ENCODE measurements around the gene LMBR1.
"Not testable (repeated sequence)": the region's sequence is repeated elsewhere in the genome, so short reads cannot be mapped to it uniquely, and the experiment has no call there.

The LMBR1 gene

GRCh38 chr7:156650042-156650441, 242.9 kb downstream of the LMBR1 start:
- ATAC-seq = no peak
- Mint-ChIP-seq H3K27me3 (peaks cover 28% of the 10 kb centered on the region), H3K9me3 (no peaks in the 10 kb centered on the region), H3K4me1 (peaks cover 3% of the 10 kb centered on the region), H3K36me3 (peaks cover 4% of the 10 kb centered on the region), H3K27ac (no peak overlapping the region), H3K4me3 (no peak overlapping the region)

GRCh38 chr7:156647330-156647729, 245.7 kb downstream of the LMBR1 start:
- peaks cover 18% of the 10 kb centered on the region for H3K27me3 Mint-ChIP-seq

GRCh38 chr7:156642306-156643045, 250.5 kb downstream of the LMBR1 start:
- no peak for ATAC-seq
- Mint-ChIP-seq H3K9me3 (peaks cover 2% of the 10 kb centered on the region), H3K27ac (no peak overlapping the region), H3K4me1 (peaks cover 15% of the 10 kb centered on the region), H3K27me3 (no peaks in the 10 kb centered on the region), H3K36me3 (peaks cover 7% of the 10 kb centered on the region), H3K4me3 (no peak overlapping the region)

More at GRCh38 chr7:156647330-156647729, 245.7 kb downstream of the LMBR1 start:
- not testable (repeated sequence) for ATAC-seq, H3K27ac Mint-ChIP-seq, H3K36me3 Mint-ChIP-seq, H3K4me3 Mint-ChIP-seq, H3K4me1 Mint-ChIP-seq, H3K9me3 Mint-ChIP-seq

GRCh38 chr7:156640949-156641485, 252.0 kb downstream of the LMBR1 start:
- Mint-ChIP-seq H3K27ac (peak overlapping the region; percentile 85), H3K4me1 (peaks cover 26% of the 10 kb centered on the region), H3K27me3 (no peaks in the 10 kb centered on the region), H3K9me3 (peaks cover 7% of the 10 kb centered on the region), H3K4me3 (peak overlapping the region; percentile 92), H3K36me3 (peaks cover 15% of the 10 kb centered on the region)
- peak; percentile 77 for ATAC-seq

GRCh38 chr7:156640257-156640948, 252.6 kb downstream of the LMBR1 start, which contains the start of gene RNF32:
RNF32 (plus strand) TSS chr7:156640774; CDS start chr7:156643878, 3,104 bp downstream.
- Mint-ChIP-seq H3K9me3 (peaks cover 7% of the 10 kb centered on the region), H3K27me3 (no peaks in the 10 kb centered on the region), H3K4me3 (peak within 1 kb of the TSS; percentile 92), H3K27ac (peak within 1 kb of the TSS; percentile 85), H3K36me3 (peaks cover 21% of the 10 kb centered on the region), H3K4me1 (peaks cover 29% of the 10 kb centered on the region)
- ATAC-seq = peak; percentile 93

GRCh38 chr7:156639426-156640256, 253.3 kb downstream of the LMBR1 start:
- Mint-ChIP-seq H3K27ac (peak overlapping the region; percentile 85), H3K27me3 (no peaks in the 10 kb centered on the region), H3K9me3 (peaks cover 7% of the 10 kb centered on the region), H3K4me1 (peaks cover 29% of the 10 kb centered on the region), H3K36me3 (peaks cover 21% of the 10 kb centered on the region), H3K4me3 (peak overlapping the region; percentile 92)
- no peak for ATAC-seq

GRCh38 chr7:156638443-156639077, 254.4 kb downstream of the LMBR1 start:
- no peaks in the 10 kb centered on the region for H3K27me3 Mint-ChIP-seq
- H3K36me3 Mint-ChIP-seq = peaks cover 21% of the 10 kb centered on the region
- peaks cover 7% of the 10 kb centered on the region for H3K9me3 Mint-ChIP-seq
- peaks cover 29% of the 10 kb centered on the region for H3K4me1 Mint-ChIP-seq
- no peak overlapping the region for H3K27ac Mint-ChIP-seq
- no peak for ATAC-seq
- H3K4me3 Mint-ChIP-seq = peak overlapping the region; percentile 92

GRCh38 chr7:156637093-156637492, 255.9 kb downstream of the LMBR1 start:
- peaks cover 29% of the 10 kb centered on the region for H3K4me1 Mint-ChIP-seq
- not testable (repeated sequence) for H3K4me3 Mint-ChIP-seq, H3K9me3 Mint-ChIP-seq, ATAC-seq, H3K27ac Mint-ChIP-seq, H3K27me3 Mint-ChIP-seq
- peaks cover 28% of the 10 kb centered on the region for H3K36me3 Mint-ChIP-seq

GRCh38 chr7:156635529-156636385, 257.2 kb downstream of the LMBR1 start:
- peaks cover 7% of the 10 kb centered on the region for H3K9me3 Mint-ChIP-seq
- H3K36me3 Mint-ChIP-seq = peaks cover 28% of the 10 kb centered on the region
- no peaks in the 10 kb centered on the region for H3K27me3 Mint-ChIP-seq
- peaks cover 29% of the 10 kb centered on the region for H3K4me1 Mint-ChIP-seq
- H3K4me3 Mint-ChIP-seq = no peak overlapping the region
- no peak for ATAC-seq
- no peak overlapping the region for H3K27ac Mint-ChIP-seq

GRCh38 chr7:156634117-156634516, 258.9 kb downstream of the LMBR1 start:
- H3K27ac Mint-ChIP-seq = no peak overlapping the region
- peaks cover 38% of the 10 kb centered on the region for H3K36me3 Mint-ChIP-seq
- H3K27me3 Mint-ChIP-seq = no peaks in the 10 kb centered on the region
- ATAC-seq = no peak
- peaks cover 10% of the 10 kb centered on the region for H3K9me3 Mint-ChIP-seq
- peaks cover 19% of the 10 kb centered on the region for H3K4me1 Mint-ChIP-seq
- no peak overlapping the region for H3K4me3 Mint-ChIP-seq

- no peak for ATAC-seq
- peaks cover 9% of the 10 kb centered on the region for H3K9me3 Mint-ChIP-seq
- H3K36me3 Mint-ChIP-seq = peaks cover 25% of the 10 kb centered on the region
- no peak overlapping the region for H3K4me3 Mint-ChIP-seq
- H3K4me1 Mint-ChIP-seq = no peaks in the 10 kb centered on the region
- no peaks in the 10 kb centered on the region for H3K27me3 Mint-ChIP-seq
- no peak overlapping the region for H3K27ac Mint-ChIP-seq
These were observed 263.1 kb downstream of the LMBR1 start for GRCh38 chr7:156629873-156630272.

GRCh38 chr7:156628562-156628961, 264.4 kb downstream of the LMBR1 start:
- Mint-ChIP-seq H3K9me3 (peaks cover 9% of the 10 kb centered on the region), H3K36me3 (peaks cover 25% of the 10 kb centered on the region), H3K27me3 (no peaks in the 10 kb centered on the region), H3K4me1 (no peaks in the 10 kb centered on the region), H3K4me3 (no peak overlapping the region), H3K27ac (no peak overlapping the region)
- no peak for ATAC-seq

All from stimulated activated memory B cell treated with anti-CD40 and anti-IgM and Interleukin-4, amounts not matched to agents 10 μg/mL and 1 μg/mL and 100 μg/mL, for 72 hours (primary cell).